Middle frontal gyrus (tissue), 1 donor: ENCODE results near the gene TMEM108.

Experiments
- DNase-seq: peaks from one replicate; pipeline ENCODE4 v3.0.0-alpha.2; 2015; ENCODE audit warnings: low spot score; ENCODE audit errors: extremely low spot score

The TMEM108 gene

DNA sequence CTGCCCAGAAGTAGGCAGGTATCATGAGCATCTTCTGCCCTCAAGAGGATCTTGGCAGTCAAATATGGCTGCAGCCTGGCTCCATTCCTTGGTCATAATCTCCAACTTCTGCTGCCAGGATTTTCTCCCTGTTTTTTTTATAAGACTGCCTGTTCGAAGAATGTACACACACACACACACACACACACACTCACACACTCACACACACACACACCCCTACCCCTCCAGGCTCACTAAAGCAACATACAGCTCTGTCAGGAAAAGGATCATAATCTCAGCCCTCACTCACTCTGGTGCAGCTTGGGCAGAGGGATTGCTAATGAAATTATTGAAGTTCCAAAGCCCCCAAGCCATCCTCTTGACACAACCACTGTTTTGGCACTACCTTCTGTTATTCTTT is 232.4 kb downstream of the TMEM108 start:
- DNase-seq = no peak

DNA sequence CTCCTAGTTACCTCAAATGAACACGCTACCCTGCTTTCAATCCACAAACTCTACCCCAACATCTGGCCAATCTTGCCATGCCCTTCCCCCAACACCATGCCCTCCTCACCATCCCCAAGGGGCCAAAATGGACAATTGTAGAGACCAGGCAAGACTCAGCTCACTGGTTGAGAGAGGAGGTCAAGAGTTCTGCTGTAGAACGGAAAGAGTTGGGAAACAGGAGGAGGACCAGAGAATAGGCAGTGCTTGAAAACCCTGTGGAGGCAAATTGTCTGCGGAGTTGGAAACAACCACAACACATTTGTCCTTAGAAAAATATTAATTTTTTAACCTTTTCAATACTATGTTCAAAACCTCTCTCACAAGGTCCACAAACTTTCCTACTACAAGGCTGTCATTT is 232.9 kb downstream of the TMEM108 start:
- DNase-seq = no peak

- DNase-seq = no peak
Measured at GRCh38 chr3:133271539-133271938, 233.3 kb downstream of the TMEM108 start.

DNA sequence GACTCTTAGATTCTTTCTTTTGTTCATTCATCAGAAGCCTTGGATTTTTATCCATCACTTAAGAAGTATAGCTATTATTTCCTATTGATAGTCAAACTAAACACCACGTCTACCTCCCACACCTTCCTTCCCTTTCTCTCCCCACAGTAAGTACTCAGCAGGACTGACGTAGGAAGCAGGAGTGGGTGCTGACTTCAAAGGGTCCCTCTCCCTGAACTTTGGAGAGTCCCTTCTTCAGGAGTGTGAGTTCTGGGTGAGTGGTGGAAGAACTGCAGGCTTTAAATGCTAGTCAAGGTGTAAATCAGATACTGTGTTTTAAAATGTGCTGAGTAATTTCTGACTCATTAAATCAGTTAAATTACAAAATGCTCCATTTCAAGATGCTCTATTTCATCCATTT is 235.2 kb downstream of the TMEM108 start:
- no peak for DNase-seq

- DNase-seq = no peak
Measured at GRCh38 chr3:133274477-133274876, 236.3 kb downstream of the TMEM108 start.

- DNase-seq = peak; percentile 72
Measured at GRCh38 chr3:133276594-133276993, 238.4 kb downstream of the TMEM108 start.

DNA sequence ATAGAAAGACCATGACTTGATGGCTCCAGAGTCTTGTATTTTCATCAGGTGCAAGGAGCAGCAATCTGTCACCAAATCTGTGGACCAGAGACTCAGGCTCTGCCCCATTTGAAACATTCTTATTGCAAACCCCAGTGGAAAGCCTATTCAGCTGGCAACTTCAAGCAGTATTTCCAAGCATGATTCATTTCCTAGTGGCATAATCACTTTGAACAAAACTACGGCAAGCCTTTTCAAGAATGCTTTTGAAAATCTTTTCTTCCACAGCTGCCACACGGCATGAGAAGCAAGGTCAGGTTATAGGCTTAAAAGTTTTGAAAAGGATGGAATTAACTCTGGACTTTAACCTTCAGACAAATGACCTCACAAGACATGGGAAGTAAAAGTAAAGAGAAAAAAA is 239.6 kb downstream of the TMEM108 start:
- no peak for DNase-seq

DNA sequence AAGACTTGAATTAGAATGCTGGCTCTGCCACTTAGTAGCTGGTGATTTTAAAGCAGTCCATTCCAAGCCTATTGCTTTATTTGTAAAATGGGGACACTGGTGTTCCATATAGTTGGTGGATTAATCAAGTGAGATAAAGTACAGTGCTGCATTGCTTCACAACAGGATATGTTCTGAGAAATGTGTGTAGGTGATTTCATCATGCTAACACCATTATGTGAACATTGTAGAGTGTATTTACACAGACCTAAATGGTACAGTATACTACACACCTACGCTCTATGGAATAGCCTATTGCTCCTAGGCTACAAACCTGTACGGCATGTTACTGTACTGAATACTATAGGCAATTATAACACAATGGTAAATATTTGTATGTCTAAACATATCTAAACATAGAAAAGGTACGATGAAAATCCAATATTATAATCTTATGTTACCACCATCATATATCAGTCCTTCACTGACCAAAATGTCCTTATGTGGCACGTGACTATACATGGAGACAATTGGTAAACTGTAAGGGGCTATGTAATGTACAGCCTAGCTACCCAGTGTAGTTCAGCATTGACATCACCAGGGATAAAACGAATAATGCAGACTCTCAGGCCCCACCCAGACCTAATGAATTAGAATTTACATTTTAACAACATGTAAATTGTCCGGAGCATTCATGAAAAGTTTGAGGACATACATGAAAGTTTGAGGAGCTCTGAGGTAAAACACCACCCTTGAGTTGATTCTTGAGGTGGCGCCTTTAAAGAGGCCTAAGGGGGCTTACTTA is 240.3 kb downstream of the TMEM108 start:
- no peak for DNase-seq

GRCh38 chr3:133280586-133280985 is 242.4 kb downstream of the TMEM108 start:
- no peak for DNase-seq

GRCh38 chr3:133282236-133282635 is 244.0 kb downstream of the TMEM108 start:
- DNase-seq = no peak

DNA sequence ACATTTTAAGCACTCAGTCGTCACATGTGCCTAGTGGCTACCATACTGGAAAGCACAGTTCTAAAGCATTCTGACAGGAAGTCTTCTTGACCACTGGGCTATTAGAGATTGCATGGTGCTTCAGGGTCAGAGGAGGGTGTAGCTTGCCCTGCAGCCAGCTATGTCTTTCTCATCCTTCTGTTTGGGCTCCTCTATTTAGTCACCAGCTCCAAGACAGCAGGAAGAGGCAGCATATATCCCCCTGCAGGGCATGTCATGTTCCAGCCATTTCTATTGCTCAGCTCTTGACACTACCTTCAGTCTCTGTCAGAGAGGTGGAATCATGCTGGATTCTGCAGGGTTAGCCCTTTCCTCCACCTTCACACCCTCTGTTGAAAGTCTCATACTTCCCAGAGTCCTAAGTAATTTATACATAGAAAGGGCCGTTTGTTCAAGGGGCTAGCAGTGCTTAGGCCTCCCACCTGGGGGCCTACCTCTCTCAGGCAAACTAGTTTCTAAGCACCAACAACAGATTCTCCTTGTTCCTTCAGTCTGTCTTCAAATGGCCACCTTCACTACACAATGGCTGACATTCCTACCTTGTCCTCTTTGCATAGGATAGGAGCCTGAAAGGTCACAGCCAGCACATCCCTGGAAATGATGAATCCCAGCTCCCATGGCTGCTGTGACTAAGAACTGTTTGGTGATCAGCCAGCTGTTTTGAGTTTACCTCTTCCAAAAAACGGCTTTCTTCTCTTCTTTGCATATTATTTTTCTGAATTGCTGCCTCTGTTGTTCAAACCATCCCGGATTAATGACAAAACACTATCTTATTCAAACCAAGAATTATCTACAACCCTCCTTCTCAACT is 246.0 kb downstream of the TMEM108 start:
- no peak for DNase-seq

DNA sequence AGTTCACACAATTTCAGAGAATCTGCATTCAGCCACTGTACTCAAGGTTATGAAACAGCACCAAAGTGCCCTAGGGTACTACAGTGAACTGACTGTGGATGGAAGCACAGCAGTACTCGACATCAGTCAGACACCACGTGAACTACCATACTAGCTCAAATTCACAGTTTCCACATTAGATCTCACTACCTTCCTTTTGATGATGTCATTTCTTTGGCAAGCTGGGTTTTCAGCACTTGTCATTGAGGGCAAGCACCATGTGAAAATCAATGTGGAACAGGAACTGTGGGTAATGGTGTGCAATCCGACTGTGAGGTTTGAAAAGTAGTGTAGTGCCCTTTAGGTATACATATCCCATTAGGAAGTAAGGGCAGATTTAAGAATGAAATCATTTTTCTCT is 251.1 kb downstream of the TMEM108 start:
- DNase-seq = no peak

DNA sequence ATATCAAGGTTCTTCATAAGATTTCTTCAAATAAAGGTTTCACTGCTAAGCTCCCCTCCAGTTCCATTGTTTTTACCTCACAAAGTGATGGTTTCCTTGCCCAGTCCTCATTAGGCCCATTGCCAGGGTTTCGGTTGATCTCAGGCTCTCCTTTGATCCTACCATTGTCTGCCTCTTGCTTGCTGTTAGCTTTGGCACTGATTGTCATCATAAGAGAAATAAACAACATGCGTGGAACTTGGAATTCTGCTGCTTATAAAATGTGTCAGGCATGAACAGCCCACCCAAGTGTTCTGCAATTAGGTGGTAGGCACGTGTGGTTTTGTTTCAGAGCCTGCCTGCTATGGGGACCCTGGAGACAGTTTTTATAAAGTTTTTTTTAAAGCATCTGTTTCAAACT is 254.1 kb downstream of the TMEM108 start:
- DNase-seq = no peak

DNA sequence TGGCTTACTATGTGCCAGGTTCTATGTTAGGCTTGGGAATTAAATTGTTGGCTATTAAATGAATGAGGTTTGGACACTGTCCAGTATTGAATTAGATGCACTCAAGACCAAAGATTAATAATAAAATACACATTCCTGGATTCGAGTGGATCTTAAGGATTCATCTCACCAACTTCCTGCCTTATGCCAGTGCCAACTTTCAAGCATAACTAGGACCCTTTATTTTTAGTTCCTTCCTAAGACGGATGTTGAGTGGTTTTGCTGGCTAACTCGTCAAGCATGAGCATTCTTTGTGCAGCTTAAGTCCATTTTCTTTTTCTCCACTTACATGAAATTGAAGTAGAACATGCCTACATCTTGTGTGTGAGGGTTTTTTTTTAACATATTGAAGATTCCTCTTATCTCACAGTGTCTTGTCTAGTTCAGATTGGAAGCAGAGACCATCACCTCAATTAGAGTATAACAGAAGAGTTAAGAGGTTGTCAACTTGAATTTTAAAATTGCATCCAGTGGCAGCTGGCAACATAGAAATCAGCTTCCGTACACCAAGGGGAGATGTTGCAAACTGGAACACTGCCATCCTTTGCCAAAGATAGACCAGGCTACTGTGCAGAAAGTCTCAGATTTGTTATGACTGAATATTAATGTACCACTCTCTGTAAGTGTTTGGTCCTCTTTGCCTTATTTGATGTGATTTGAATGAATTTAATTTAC is 255.4 kb downstream of the TMEM108 start:
- no peak for DNase-seq

DNA sequence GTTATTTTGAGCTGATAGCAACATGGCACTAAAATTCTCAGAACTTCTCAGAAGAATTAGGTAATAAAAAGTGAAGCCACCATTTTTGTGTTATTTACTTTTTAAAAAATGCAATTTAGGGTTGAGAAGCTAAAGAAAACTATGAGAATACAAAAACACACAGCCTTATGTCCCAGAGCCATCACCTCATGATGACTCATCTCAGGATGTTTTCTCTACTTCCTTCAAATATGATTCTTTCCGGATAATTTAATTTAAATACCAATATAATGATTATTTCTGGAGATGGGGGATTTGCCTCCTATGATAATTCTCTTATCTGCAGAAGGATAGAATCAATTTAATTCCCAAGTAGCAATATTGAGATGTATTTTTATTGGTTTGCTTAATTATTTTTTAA is 256.1 kb downstream of the TMEM108 start:
- no peak for DNase-seq

GRCh38 chr3:133295199-133295901 is 257.2 kb downstream of the TMEM108 start:
- DNase-seq = no peak

- no peak for DNase-seq
Measured at GRCh38 chr3:133295944-133296917, 258.0 kb downstream of the TMEM108 start.

GRCh38 chr3:133296981-133297380 is 258.8 kb downstream of the TMEM108 start:
- no peak for DNase-seq

- DNase-seq = no peak
Measured at GRCh38 chr3:133300102-133300501, 261.9 kb downstream of the TMEM108 start.

- no peak for DNase-seq
Measured at GRCh38 chr3:133301194-133301593, 263.0 kb downstream of the TMEM108 start.
